GDM1 (cell line): ENCODE data around the gene CALHM2.
A peak's percentile ranks its signal among the peaks of the same experiment; 100 is the strongest.
"Not testable (repeated sequence)": the region's sequence is repeated elsewhere in the genome, so short reads cannot be mapped to it uniquely, and the experiment has no call there.

Experiments used
- DNase-seq: peaks from one replicate; lab custom pipeline; 2025; lab: John Stamatoyannopoulos, UW

CALHM2 gene, protein sequence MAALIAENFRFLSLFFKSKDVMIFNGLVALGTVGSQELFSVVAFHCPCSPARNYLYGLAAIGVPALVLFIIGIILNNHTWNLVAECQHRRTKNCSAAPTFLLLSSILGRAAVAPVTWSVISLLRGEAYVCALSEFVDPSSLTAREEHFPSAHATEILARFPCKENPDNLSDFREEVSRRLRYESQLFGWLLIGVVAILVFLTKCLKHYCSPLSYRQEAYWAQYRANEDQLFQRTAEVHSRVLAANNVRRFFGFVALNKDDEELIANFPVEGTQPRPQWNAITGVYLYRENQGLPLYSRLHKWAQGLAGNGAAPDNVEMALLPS

DNA sequence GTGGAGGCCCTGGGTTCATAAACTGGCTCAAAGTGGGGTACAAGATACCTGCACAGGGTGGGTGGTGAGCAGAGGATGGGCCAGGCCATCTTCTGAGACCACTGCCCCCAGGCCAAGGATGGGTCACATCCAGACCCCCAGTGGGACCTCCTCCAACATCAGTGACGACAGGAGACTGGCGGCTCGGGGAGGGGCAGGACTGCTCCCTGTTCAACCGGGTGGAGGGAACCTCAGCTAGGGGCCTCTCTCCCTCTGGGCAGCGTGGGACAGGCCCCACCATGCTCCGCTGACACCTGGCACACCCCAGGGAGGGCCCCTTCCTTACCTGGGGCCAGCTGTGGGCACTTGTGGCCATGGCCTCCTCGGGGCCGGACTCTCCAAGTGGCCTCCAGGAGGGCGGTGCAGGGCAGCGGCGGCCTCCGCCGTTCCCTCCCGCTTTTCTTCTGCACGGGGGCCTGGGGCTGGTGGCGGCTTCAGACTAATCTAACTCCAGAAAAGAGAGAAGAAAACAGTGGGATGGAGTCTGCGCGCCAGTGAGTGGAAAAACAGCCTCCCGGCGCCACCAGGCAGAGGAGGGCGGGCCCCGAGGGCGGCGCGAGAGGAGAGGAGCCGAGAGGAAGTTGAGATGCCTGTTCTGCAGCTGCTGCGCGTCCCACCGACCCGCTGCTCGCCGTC lies at the start of gene CALHM2:
Gene CALHM2, minus strand, starts transcription at position 540 of the 675 bp plus-strand sequence. CDS start 2,429 bp downstream, outside the sequence.
- DNase-seq, result peak; percentile 51

DNA sequence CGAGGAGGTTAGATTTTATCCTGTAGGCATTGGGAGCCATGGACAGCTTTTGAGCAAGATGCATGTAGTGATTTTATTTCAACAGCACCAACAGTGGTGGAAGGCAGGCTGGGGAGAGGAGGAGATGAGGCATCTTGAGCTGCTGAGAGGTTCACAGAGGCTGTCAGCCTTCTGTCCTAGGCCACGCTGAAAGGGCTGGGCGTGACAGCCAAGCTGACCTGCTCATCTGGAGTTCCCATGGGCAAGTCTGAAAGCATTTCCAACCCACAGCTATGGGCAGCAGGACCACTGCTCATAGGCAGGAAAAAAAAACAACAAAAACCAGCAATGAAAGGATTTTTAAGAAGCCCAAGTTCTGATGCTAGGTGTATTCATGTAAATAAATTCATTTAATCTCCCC lies 49.0 kb upstream of the CALHM2 start:
- DNase-seq, result no peak

DNA sequence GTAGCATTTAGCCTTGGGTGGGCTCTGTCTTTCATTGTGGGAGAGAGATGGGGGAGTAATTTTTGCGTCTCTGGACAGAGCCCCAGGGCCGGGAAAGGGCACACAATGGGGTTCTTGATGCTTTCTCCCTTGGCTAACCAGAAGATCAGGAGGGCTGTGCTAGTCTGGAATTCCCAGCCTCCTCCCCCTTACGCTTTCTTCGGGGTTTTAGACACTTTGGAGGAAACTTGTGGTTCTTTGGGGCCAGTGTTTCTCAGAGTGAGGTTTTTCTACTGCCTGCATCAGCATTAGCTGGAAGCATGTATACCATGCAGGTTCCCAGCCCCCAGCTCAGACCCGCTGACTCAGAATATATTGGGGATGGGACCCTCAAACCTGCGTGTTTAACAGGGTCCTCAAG lies 48.3 kb upstream of the CALHM2 start:
- DNase-seq, result no peak

DNA sequence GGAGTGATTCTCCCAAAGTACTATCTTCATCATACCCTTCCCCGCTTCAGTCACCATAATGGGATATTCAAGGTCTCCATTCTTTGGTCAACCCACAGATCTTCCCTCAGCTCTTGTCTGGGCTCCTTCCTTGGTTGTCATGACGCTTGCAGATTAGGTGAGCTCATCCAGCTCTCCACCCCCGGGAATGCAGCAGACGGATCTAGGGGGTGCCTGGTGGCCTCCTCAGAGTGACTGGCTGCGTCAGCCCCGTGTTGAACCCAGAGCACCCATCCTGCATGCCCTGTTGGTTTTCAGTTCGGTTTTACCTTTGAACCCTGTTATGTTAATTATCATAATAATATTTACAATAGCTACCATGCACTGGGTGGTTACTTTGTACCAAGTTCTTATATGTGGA lies 47.7 kb upstream of the CALHM2 start:
- DNase-seq, result no peak

DNA sequence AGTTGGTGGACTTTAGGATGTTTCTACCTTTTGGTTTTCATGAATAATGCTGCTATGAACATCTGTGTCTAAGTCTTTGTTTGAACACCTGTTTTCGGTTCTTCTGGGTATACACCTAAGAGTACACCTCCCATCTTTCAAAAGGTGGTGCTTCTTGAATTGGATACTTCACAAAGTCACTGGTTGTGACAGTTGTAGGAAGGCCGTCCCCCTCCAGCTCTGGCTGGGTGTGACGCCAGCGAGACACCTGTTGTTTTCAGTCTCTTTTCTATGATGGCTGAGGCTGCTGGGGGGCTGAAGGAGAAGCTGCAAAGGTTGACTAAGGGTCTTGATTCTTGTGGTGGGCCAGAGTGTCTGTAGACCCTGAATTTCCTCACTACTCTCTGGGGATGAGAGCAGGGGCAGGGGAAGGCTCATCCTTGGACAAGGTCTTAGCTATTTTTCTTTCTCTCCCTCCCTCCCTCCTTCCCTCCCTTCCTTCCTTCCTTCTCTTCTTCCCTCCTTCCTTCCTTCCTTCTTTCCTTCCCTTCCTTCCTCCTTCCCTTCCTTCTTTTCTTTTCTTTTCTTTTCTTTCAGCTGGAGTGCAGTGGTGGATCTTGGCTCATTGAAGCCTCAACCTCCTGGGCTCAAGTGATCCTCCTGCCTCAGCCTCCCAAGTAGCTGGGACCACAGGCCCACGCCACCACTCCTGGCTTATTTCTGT lies 46.9 kb upstream of the CALHM2 start:
- no peak for DNase-seq

DNA sequence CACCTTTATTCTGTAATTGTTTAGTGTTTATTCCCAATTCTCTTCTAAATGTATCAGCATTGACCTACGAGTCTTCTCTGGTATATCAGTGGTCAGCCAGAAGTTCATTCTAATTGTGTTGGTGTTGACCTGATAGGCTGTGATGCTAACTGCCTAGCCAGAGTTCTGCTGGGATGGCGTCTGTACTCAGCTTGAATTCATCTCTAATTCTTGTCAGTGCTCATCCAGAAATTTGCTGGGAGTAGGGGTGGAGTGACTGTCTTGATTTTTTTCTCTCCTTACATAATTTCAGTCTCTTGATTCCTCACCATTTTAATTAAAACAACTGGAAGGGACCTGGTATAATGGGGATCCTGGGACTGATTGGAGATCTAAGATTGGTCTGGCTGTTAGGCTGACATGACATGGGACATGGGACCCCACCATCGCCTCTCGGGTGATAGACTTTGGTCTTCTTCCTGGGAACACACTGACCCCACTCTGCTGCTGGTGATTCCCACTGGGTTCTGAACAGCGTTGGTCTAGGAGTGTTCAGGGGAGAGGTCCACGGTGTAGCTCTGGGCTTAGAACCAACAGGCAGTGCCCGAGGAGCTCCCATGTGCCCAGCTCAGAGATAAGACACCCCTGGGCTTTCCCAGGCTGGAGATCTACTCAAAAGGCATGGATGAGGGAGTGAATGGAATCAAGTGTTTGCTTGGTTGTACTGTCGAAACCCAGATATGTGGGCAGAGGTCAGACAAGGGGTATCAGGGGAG lies 45.2 kb upstream of the CALHM2 start:
- no peak for DNase-seq

DNA sequence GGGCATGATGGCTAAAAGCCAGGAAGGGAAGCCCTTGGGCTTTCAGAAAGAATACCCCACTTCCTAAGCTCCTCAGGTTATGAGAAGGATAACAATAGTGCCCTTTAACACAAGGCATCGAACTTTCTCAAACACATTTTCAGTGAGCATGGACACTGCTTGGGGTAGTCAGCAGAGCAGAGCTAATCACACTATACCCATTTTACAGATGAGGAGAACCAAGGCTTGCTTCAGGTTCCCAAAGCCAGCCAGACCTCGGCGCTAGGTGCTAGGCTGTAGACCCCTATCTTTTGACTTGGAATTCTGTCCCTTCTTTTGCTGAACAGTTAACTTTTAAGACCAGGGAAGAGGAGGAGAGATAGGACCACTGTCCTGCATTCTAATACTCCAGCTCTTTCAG lies 43.2 kb upstream of the CALHM2 start:
- DNase-seq, result no peak

DNA sequence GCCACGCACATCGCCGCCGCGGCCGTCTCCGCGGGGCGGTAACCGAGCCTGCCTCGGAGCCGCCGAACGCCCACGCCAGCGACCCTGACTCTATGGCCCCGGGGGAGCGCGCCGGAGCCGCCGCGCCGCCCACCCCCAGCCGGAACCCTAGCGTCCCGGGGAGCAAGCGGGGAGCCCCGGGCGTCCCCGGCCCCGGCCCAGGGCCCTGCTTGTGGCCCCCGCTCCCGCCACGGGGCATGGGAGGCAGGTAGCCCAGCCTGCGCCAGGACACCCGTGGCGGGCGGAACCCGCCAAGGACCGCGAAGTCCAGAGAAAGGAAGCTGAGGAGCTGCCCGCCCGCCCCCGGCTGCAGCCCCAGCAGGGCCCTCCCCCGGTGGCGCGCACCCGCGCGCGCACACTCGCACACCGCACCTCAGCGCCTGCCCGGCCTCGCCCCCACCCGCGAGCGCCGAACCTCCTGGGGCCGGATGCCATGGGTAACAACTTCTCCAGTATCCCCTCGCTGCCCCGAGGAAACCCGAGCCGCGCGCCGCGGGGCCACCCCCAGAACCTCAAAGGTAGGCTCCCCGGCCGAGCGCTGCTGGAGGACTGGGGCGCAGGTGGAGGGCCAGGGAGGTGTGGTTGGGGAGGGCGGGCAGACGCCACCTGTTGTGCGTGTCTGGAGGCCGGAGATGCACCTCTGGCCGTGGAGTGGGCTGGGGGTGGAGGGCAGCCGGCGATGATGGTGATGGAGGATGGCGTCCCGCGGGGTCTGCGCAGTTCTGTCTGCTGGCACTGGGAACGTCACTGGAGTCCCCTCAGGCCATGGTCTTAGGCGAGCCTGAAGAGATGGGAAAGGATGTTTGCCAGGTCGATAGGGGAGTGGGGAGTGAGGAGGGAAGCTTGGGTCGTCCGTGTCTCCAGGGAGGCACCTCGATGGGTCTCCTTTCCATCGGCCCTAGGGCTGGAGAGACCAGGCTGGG lies 42.0 kb upstream of the CALHM2 start:
- DNase-seq, result no peak

DNA sequence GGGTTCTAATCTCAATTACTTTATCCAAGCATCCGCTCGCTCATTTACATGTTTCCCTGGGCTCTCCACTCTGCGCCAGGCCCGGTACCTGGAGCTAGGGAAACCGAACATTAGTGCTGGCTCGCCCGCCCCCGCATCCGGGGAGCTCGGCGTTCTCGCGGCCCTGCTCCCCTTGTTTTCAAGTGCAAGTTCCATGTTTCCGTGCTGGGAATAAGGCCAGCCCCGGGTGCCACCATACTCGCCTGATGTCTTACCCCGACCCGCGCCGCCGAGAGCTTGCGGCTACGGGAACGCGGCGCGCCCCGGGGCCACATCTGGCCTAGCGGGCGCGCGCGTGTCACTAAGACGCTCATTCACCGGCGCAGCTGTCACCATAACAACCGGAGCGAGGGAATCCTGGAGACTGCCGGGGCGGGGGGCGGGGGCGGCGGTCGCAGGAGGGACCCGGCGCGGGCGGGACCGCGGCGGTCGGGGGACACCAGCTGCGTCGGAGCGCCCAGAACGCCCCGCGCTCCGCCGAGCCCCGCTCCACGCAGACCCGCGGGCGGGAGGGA lies 41.3 kb upstream of the CALHM2 start, which contains the start of gene NEURL1:
Gene NEURL1, plus strand, starts transcription at position 344 of the 554 bp plus-strand sequence. CDS start 683 bp downstream, outside the sequence.
- no peak for DNase-seq

DNA sequence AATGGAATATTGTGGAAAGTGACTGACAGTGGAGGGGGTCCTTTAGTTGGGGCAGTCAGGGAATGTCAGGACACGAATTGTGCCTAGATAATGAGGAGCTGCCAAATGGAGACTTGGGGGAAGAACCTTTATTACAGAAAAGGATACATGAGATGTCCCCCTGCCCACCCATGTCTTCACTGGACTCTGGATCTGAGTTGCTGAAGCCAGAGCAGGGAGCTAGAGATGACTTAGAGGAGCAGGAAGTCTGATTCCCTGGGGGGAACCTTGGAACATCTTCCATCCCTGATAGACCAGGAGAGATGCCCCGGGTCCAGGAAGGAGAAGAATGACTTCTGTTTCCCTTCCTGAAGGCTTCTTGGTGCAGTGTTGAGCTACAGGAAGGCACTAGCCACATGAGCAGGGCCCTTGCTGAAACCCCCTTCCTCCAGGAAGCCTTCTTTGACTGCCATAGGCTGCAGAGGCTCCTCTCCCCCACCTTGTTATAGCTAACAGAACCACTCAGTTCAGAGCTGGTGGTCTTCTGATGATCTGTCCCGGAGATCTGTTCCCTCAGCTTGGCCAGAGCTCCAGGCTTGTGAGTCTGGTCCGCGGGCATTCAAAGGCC lies 40.6 kb upstream of the CALHM2 start:
- DNase-seq, result no peak

DNA sequence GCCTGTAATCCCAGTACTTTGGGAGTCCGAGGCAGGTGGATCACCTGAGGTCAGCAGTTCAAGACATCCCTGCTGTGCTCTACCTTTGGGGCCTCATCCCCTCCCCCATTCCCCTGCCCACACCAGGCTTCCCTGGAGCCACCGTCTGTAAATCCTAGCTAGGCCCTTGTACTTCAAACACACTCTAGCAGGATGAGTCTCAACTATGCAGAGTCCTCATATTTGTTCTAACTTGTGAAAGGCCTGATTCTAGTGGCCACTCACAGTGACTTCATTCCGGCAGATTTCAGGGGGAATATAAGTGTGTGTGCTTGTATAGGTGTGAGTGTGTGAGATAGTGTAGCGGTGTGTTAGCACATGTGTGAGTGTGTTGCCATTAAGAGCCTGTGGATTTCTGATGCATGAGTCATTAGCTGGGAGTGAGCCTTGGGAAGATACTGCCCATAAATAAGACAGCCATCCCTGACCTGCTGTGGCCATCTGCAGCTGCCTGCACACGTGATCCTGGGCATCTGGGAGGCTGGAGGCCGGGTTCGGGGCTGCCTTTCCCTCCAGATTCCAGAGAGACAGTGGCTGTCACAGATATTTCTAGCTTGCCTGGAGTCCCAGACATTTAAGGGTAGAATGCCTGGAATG lies 39.7 kb upstream of the CALHM2 start:
- no peak for DNase-seq

DNA sequence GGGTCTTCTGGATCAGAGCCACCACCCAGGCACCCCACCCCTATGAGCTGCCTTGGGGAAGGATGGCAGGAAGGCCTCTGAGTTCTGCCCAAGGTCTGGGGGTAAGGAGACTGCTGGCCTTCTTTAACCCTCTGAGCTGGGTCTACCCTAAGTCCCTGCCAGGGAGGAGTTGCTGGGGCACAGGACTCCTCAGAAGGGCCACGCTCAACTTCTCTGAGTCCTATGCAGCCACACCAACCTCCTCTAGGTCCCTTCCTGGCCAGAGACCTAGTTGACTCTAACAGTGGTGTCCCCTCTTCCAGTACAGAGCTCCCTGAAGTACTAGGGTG lies 38.8 kb upstream of the CALHM2 start:
- no peak for DNase-seq

DNA sequence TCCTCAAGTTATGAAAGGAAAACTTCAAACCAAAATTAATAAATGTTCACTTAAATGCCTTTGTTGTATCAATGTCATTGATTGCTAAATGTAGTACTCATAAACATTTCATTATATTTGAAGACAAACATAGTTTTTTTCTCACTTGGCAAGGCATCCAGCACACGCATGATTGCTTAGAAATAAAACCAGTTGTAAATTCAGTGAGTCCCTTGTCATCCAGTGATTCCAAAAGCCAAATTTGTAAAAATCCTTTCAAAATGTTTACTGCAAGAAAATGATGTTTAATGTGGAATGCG lies 35.2 kb upstream of the CALHM2 start:
- DNase-seq, result no peak

DNA sequence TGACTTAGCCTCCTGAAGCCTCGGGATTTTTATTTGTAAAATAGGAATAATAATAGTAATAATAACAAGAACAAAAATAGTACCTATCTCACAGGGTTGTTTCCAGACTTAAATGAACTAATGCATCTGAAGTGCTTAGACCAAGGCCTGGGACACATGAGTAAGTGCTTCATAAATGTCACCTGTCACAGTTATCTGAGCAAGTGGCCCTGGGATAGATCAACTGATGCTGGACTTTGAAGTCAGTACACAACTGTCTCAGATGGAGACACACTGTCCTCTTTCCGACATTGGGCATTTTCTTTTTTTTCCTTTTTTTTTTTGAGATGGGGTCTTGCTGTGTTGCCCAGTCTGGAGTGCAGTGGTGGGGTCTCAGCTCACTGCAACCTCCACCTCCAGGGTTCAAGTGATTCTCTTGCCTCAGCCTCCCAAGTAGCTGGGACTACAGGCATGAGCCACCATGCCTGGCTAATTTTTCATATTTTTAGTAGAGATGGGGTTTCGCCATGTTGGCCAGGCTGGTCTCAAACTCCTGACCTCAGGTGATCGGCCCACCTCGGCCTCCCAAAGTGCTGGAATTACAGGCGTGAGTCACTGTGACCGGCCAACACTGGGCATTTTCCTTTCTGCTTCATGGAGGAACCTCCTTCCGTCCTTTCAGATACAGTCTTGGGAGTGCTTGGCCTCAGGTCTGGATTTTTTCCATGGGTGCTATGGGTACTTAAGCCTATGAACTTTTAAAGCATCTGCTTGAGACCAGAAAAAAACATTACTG lies 34.7 kb upstream of the CALHM2 start:
- not testable (repeated sequence) for DNase-seq

DNA sequence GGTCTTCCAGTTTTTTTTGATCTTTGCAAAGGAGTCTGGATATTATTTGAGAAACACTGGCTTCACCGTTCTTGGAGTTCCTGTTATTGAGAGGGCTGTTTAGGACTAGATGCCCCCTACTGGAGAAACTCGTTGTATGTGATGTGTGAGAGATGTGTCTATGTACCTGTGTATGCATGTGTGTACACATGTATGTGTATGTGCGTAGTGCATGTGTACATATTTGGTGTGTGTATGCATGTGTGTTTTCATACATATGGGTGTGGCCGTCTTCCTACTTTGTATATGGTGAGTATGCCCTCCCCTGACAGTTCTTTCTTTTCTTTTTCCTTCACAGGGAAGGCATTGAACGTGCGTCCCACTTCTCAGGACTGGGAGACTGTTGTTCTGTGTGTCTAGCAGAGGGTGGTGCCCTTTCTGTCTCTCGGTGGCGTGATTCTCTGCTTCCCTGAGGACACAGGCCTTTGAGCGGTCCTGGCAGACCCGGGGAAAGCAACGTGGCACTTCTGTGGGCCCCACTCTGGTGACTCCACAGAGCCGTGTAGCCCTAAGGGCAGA lies 29.9 kb upstream of the CALHM2 start:
- DNase-seq, result peak; percentile 64

DNA sequence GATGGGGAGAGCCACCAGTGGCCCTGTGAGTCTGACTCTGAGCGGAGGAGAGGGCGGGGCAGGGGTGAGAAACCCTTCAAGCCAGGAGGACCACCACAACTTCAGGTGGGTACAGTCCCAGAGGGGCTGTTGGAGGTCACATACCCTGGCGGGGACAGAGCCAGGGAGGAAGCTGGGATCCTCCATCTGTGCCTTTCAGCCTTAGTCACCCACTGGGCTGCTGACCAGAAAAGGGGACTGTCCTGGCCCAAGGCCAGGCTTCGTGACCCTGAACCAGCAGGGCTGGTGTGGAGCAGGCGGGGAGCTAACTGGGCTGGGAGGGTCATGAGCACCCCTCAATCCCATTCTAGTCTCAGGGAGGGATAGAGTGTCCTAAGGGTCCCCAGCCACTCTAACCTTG lies 28.4 kb upstream of the CALHM2 start:
- no peak for DNase-seq

DNA sequence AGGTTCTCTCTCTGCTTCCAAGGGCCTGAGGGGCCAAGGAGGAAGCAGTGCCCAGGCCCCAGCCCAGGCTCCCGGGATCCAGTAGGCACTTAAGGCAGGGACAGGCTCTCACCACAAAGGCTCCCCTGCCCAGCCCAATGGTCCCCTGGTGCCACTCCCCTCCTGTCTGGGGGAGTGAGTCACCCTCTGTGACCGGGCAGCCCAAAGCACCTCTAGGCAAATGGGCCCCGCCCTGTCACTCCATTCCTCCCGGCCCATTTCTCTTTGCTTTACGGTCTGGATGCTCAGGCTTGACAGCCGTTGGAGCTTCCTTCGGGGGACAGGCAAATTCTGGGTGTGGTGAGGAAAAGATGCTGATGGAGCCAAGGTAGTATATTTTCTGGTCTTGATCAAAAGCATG lies 27.0 kb upstream of the CALHM2 start, which contains the start of gene CALHM3:
Gene CALHM3, minus strand, starts transcription at position 106 of the 400 bp plus-strand sequence. CDS start 208 bp downstream, outside the sequence.
- DNase-seq, result no peak

DNA sequence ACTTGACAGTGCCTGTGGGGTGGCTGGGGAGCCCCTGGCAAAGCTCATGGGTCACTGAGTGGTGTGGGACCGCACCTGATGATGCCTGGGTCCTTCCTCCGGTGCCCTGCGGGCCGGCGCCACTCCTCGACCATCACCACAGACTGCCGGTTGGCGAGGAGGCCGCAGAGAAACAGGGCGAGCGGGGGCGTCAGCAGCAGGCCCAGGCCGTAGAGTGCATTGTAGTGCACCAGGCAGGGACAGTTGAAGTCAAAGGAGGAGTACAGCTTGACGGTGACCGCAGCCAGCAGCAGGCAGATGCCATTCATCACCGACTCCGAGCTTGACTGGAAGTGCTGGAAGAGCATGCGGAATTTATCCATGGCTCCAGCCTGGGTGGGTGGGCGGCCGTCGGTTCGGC lies 26.5 kb upstream of the CALHM2 start:
- DNase-seq, result no peak
